GM21515 (cell line): ENCODE measurements around the gene WDR48.
A peak's percentile ranks its signal among the peaks of the same experiment; 100 is the strongest.
"Not testable (repeated sequence)": the region's sequence is repeated elsewhere in the genome, so short reads cannot be mapped to it uniquely, and the experiment has no call there.

Experiments used
- ATAC-seq: cut with Tn5 transposase; IDR thresholded peaks from one replicate; pipeline ENCODE4 v1.9.1; 2021; ENCODE audit not compliant: unreplicated experiment

The WDR48 gene

DNA sequence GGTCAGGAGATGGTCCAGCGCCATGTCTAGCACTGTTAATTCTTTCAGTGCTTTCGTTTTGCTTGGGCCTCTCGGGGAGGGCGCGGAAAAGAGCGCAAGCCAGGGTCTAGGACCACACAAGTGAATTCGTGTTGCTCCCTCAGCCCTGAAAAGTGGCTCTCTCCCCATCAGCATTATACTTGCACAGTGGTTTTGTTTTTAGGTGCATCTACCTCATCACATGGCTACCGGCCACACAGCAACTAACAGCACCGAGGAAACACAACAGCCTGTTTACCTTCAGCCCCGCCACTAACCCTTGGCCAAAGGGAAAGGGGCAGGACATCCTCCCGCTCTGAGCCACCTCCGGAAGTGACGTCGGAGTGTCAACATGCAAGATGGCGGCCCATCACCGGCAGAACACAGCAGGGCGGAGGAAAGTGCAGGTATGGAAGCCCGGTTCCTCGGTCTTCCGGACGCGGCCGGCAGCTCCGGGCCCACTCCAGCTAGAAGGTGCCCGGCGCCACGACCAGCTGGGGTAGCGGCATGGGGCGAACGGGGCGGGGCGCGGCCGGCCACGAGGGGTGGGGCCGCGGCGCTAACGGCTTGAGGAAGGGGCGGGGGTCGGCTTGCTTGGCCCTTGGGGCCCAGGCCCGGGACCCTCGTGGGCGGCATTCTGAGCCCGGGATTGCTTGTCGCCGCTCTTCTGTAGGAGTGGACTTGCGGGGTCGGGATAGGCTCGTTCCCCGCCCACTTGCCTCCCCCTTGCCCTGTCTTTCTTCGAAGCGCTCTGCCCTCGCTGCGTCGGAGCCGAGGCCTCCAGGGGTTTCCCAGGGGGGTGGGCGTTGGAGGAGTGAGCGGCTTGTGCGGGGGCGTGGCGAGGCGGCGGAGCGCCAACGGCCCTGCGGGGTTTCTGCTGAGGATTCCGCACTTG, at the start of gene WDR48, which contains the start of gene SCN11A:
WDR48 (plus strand) TSS at position 368 of the 913 bp plus-strand sequence; CDS start at position 378, 10 bp downstream.
SCN11A (minus strand) TSS at position 296 of the 913 bp plus-strand sequence. CDS start 101,582 bp downstream, outside the sequence.
- ATAC-seq: peak; percentile 98

DNA sequence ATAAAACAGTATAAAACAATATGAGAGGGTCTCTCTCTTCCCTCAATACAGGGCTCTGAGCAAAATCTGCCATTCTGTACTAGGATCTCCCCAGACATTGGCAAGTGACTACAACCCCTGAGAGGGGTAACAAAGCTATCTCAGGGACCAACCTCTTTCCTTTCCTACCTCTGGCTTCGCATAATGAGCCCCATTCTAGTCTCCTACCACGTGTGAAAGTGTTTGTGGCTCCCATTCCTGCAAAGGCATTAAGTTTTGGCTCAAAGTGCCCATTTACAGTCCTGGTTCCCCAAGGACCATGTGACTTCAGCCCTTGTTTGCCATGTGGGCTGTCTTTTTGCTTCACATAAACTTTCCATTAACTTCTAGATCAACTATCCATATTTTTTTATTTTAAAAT, 46.5 kb upstream of the WDR48 start:
- no peak for ATAC-seq

DNA sequence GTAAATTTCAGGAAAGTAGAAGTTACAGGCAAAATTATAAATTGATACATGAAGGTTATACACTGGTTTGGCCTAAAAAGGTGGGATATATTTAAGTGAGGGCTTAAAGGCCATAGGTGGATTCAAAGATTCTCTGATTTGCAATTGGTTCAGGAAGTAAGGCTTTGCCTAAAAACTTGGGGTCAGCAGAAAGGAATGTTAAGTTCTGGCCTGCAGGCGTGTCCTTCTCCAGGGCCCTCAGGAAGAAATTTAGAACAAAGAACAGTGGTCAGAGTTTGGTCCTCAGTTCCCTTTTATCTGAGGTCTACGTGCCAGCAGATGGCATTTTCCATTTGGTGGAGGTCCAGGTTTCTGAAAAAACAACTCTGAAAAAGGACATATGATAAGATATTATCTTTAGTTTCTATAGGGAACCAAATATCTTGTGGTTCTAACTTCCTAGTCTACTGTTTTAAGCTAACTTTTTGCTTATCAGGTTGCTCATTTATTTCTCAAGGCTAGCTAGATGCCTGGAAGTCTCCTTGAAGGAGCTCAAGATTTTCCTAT, 40.6 kb upstream of the WDR48 start:
- ATAC-seq: no peak

DNA sequence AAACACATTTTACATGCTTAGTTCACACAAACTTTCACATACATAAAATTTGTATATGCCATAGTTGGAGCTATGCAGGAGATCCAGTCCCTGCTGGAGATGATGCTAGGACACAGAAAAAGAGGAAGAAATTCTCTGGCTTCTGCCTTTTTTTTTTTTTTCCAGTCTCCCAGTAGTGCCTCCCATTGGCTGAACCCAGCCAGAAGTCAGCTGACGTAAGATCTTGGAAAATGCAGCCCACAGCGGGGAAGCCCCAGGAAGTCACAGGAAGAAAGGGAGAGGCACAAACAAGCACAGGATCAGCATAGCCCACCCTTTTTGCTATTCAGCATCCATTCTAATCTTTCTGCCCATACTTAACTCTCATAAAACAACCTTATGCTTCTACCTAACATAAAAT, 38.5 kb upstream of the WDR48 start:
- no peak for ATAC-seq

DNA sequence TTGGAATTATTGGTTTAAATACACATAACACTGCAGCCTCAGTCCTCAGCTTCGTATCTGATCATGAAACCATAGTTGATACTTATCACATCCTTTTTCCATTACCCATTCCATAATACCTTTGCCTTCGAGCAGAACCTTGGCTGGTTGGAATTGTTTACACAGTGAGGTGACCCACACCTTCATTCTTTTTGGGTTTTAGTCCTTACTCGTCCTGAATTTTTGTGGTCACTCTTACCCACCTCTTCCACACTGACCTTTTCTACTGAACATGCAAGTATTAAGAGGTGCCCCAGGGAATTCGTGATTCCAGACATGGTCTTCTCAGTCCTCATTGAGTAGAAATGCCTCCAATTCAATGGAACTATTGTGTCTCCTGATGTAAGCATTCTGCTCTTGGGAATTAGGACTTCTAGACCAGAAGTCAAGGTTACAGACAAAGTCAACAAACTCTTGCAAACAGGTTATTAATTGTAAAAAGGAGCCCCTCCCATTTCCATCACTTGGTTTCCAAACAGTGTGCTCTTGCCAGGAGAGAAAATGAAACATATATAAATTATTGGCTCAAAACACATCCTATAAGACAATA, 37.8 kb upstream of the WDR48 start:
- no peak for ATAC-seq

DNA sequence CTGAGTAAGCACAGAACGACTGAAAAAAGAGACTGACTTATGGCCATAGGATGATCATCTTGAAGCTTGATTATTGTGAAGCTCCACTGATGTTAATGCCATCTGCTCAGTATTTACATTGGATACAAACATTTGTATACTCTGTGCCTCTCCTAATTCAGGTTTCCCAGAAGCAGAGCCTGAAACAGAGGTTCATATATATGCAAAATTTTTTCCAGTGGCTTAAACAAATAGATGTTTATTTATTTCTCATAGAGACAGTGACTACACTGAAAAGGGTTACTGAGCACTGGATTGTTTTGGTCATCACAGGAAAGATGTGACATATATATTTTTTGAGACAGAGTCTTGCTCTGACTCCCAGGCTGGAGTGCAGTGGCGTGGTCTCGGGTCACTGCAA, 36.4 kb upstream of the WDR48 start:
- ATAC-seq: no peak

DNA sequence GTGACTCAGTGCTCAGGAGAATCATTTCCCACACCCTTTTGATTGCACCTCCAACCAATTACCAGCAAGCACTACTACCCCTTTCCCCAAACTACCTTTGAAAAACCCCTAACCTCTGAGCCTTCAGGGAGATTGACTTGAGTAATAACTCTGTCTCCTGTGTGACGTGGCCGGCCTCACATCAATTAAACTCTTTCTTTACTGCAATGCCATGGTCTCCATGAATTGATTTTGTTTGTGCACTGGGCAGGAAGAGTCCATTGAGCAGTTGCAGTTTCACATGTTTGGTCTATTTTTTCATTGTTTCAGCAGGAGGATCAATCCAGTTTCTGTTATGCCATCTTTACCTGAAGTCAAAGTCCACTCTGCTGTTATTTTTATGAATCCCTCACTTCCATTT, 32.5 kb upstream of the WDR48 start:
- ATAC-seq: no peak

DNA sequence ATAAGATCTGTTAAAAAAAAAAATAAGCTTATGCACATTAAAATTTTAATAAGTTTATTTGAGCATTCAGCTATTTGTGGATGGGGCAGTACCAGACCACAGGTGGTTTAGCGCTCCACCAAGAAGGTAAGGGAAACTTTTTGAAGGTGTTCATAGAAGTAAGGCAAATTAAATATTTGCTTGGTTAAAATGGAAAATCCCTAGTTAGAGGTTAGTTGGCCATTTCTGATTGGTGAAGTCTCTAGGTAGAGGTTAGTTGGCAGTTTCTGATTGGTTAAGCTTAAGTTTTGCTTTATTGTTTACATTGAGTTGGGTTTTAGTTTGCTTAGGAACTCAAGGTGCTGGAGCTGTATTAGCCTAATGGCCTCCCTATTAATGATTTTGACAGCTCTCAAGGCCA, 30.8 kb upstream of the WDR48 start:
- ATAC-seq: no peak

DNA sequence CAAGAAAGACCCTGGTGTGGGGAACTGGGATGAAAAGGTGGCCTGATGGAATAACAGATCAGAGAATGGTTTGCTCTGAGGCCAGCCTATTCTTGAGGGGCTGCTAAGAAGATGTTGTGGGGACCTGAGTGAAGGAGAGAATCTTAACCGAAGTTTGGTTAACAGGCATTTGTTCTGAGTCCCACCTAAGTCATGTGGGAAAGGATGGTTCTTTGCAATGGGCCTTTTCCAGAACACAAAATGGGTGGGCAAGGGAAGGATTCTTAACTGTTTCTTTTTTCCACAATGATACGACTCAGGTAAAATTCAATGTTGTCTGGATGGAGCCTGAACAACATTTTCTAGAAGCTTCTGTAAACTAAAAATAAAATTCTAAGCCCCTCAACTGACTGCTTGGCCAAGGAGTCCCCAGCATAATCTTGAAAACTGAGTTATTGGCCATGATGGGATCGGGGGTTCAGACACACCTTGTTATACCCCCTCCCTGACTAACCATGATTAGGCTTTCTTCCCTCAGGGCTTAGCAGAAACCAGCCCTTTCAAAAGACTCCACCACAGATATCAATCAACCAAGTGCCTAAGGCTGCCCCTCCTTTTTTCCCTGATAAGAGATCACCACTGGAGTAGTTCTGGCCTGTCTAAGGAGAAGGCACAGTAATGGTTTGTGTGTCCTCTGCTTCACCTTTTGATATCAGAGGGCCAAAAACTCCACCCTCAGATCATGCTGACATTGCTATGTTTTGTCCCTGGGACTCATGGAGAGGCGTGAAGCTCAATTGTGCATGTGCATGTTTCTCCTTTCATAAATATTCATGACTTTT, 30.1 kb upstream of the WDR48 start:
- ATAC-seq: no peak

DNA sequence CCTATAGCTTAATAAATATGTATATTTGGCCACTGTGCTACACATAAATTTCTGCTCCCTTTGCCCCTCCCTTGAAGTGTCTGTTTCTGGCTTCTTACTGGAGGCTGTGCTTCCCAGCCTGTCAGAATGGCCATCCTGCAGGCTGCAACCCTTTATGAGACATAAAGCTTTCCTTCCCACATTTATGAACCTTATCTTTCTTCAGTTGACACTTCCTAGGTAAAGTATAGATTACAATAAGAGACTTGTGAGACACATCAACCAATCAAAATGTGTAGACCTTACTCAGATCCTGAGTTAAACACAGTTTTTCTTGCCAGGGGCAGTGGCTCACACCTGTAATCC, 29.6 kb upstream of the WDR48 start:
- no peak for ATAC-seq

DNA sequence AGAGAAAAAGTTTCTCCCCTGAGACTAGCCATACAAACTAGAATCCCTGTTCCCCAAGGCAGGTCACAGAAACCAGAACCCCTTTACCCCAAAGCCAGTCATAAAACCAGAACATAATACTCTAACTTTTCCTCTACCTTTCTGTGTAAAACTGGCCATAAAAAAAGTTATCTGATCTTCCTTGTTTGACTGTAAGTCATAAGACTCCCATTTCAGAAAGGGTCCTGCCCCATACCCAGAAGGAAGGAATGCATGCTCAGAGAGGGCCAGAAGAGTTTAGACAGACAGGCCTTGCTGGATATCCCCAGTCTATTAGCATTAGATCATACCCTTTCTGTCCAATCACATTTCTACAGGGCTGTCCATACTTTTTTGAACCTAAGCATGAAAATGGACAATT, 27.3 kb upstream of the WDR48 start:
- no peak for ATAC-seq

DNA sequence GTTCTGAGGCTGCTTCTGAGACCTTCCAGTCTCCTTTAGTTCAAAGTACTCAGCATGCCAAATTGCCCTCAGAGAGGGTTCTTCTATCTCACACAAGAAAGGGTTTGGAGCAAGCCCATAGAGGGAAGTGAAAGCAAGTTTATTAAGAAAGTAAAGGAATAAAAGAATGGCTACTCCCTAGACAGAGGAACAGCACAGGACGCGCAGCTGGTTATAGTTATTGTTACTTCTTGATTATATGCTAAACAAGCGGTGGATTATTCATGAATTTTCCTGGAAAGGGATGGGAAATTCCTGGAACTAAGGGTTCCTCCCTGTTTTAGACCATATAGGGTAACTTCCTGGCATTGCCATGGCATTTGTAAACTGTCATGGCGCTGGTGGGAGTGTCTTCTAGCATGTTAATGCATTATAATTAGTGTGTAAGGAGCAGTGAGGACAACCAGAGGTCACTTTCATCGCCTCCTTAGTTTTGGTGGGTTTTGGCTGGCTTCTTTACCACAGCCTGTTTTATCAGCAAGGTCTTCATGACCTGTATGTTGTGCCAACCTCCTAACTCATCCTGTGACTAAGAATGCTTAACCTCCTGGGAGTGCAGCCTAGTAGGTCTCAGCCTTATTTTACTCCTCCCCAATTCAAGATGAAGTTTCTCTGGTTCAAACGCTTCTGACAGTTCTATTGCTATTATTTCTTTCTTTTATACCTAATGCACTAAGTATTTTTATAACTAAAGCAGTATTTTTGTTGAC, 26.4 kb upstream of the WDR48 start:
- no peak for ATAC-seq

DNA sequence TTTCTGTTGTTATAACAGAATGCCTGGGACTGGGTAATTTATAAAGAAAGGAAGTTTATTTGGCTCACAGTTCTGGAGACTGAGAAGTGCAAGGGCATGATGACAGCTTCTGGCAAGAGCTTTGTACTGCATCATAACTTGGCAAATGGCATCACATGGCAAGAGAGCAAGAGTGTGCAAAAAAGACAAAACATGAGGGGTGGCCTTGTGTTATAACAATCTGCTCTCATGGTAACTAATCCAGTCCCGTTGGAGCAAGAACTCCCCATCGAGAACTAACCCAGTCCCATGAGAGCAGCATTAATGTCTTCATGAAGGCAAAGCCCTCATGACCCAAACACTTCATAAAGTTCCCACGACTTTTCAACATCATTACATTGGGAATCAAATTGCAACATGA, 23.3 kb upstream of the WDR48 start:
- ATAC-seq: no peak

DNA sequence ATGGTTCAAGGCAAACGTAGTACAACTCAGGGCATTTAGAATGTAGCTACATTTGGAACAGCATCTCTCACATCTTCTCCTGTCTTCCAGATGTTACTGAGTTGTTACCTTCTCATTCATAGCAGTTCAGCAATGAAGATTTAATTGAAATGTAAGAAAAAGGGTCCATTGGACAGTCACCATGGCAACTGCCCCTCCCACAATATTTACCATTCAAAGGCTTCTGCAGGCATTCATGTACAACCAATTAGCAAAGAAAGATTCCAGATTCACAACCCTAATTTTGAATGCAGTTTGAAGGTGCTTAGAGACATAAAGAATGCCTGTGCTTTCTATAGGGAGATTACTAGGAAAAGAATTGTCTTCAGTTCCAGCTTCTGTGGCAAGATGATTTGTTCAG, 22.3 kb upstream of the WDR48 start:
- ATAC-seq: no peak

DNA sequence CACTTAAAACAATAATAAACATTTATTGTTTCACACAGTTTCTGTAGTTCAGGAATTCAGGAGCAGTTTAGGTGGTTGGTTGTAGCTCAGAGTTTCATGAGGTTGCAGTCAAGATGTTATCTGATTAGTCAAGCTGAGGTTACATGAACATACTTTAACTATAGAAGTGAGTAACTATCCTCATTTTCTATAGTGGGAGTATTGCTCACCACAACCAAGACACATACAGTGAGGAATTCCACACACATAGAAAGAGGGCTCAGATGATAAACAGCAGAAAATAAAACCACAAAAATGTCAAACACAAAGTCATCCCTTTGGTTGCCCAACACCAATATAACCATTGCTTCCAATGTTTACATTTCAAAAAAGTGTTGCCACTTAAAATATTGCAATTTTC, 13.7 kb upstream of the WDR48 start:
- ATAC-seq: no peak

DNA sequence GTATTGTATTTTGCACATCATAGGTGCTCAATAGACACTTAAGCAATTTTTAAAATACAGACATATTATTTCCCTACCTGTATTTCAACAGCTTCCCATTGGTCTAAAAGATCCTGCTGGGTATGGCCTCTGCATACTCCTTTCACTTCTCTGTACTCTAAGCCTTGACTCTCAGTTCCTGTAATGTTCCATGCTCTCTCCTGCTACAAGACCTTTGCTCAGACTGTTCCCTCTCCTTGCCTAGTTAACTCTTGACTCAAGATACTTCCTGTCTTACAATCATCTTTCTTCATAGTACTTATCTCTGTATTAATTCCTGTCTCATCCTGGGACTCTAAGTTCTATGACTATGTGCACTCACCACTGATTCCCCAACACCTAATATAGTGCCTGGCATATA, 1.8 kb upstream of the WDR48 start:
- ATAC-seq: no peak

DNA sequence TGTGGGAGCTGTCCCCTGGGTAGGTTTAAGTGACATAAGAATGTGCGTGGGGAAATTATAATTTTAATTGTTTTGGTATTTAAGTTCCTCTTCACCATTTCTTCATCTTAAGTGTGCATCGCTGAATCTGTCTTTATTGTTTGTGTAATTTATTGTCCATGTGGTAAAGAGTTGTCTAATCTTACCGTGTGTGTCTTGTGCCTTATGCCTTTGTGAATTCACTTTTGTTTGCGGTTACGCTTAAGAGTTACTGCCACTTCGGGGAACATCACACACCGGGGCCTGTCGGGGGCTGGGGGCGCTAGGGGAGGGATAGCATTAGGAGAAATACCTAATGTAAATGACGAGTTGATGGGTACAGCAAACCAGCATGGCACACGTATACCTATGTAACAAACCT, 767 bp downstream of the WDR48 start:
- no peak for ATAC-seq

DNA sequence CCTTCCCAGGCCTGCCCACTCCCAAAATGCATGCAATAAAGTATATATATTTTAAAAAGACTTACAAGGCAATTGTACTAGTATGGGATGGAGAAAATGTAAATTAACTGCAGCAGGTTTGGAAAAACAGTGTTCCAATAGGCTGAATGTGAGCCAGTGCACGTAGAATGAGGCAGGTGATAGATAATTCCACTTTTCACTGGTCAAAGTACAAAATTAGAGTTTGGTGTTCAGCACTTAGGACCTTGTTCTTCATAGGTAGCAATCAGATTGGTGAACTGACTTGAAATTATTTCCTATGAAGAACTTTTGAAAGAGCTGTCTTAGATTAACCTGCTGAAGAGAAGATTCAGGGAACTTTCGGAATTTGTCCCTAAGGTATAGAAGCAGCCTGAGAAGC, 1.9 kb downstream of the WDR48 start:
- no peak for ATAC-seq

DNA sequence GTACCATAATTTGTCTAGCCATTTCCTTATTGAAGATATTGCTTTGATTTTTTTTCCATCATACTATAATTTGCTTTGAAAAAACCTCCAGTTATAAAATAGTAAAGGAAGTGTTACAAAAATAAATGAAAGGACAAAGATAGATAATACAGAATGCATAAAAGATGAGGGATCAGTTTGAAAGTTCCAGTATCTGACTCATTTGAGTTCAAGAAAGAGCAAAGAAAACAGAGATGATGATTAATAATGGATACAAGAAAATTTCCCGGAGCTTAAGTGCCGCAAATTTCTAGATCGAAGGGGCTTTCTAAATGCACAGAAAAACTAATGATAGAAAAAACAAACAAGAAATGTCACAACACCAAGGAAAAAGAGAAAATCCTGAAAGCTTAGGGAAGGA, 4.3 kb downstream of the WDR48 start:
- no peak for ATAC-seq

DNA sequence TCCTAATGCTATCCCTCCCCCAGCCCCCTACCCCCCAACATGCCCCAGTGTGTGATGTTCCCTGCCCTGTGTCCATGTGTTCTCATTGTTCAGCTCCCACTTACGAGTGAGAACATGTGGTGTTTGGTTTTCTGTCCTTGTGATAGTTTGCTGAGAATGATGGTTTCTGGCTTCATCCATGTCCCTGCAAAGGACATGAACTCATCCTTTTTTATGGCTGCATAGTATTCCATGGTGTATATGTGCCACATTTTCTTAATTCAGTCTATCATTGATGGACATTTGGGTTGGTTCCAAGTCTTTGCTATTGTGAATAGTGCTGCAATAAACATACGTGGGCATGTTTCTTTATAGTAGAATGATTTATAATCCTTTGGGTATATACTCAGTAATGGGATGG, 9.4 kb downstream of the WDR48 start:
- ATAC-seq: not testable (repeated sequence)

DNA sequence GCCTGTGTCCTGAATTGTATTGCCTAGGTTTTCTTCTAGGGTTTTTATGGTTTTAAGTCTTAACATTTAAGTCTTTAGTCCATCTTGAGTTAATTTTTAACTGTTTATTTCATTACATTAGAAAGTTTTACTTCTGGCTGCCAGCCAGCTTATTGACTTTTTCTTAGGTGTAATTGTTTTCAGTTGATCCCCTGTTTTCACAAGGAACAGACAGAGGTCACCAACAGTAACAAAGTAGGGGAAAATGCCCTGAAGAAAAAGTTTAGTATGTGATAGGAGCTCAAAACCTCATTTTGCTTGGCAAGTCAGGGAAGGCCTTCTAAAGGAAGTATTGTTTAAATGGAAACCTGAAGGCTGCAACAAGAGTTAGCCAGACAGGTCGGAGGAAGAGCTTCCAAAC, 10.4 kb downstream of the WDR48 start:
- ATAC-seq: no peak
